ENCODE results near the gene ANGEL2.

Gene ANGEL2

DNA sequence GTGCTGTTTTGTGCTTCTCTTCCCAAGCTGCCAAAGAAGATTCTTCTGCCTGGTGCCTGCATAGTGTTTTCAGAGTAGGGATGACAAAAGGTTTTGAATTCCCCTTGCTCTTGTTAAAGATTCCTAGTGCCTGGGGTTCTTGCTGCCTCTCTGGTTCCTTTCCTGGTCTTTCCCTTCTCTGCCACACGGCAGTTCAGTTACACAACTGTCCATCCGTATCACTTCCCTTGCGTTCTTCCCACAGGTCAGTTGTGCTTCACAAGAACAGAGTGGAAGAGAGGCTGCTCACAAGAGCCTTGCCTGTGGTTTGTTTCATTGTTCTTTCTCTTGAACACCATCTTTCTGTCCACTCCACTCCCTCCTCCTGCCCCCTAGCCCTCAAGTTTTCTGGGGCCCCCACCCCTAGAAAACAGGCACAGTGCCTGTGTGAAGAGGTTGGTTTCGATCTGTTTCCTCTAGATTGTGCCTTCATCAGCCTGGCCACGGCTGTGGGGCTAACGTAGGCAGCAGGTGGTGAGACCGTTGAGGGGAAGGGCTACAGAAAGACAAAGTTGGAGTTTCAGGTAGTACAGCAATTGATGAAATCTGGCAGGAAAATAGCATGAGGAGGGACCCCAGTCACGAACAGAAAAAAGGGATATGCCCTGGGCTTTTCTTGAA, 59.6 kb downstream of the ANGEL2 start:
- H2AFZ ChIP-seq (ENCODE audit: low read length): no peak overlapping the region
- peaks cover 0 to 5% (median 0%) of the 10 kb centered on the region in 3 experiments for H3K27me3 ChIP-seq (ENCODE audit: control insufficient read depth in 3 of 3, insufficient read depth in 3 of 3, low read depth in 1 of 3, low read length in 3 of 3)
- no peaks in the 10 kb centered on the region for H3K79me1 ChIP-seq (ENCODE audit: low read depth, low read length)
- H3K4me2 ChIP-seq (ENCODE audit: insufficient read depth, low read length, poor library complexity, severe bottlenecking): no peak overlapping the region
- H4K91ac ChIP-seq (ENCODE audit: low read depth, low read length, poor library complexity): no peak overlapping the region
- no peak for DNase-seq (ENCODE audit: low spot score)
- no peak overlapping the region for H2BK15ac ChIP-seq (ENCODE audit: low read length)
- no peak overlapping the region for H3K9ac ChIP-seq (ENCODE audit: low read depth, low read length, poor library complexity)
- no peak overlapping the region for H3K4me3 ChIP-seq (ENCODE audit: low read length in 2 of 2)
- no peak overlapping the region for H2BK120ac ChIP-seq (ENCODE audit: low read depth, low read length)
- WGBS, 2 donors (ENCODE audit: extremely low coverage in 2 of 2, insufficient read length in 2 of 2, insufficient replicate concordance in 1 of 2): no CpG with 5 or more reads among the region's 8 CpGs
- peaks cover 0 to 4% of the 10 kb centered on the region in 2 donors for H3K4me1 ChIP-seq (ENCODE audit: control insufficient read depth in 2 of 2, insufficient read depth in 1 of 2, low read depth in 1 of 2, low read length in 2 of 2)
- no peak overlapping the region for H3K27ac ChIP-seq (replicated peaks; ENCODE audit: low read length)
- H4K8ac ChIP-seq (ENCODE audit: low read depth, low read length): no peak overlapping the region
- no peak overlapping the region for H3K14ac ChIP-seq (ENCODE audit: low read length)
- no peak overlapping the region for H3K4ac ChIP-seq (ENCODE audit: low read length)
- H3K36me3 ChIP-seq (replicated peaks in 1 of 2; ENCODE audit: control insufficient read depth in 2 of 2, insufficient read depth in 2 of 2, low read length in 2 of 2): peaks cover 4 to 5% of the 10 kb centered on the region in 2 donors
- no peak overlapping the region for H2BK12ac ChIP-seq (ENCODE audit: low read length)
- no peak overlapping the region for H2BK5ac ChIP-seq (ENCODE audit: low read length)
- H3K9me3 ChIP-seq (replicated peaks in 1 of 2; ENCODE audit: control insufficient read depth in 2 of 2, insufficient read depth in 1 of 2, low read depth in 1 of 2, low read length in 2 of 2): peaks cover 0 to 2% of the 10 kb centered on the region in 2 donors
- H3K23ac ChIP-seq (ENCODE audit: low read depth, low read length, poor library complexity): no peak overlapping the region
- H3K18ac ChIP-seq (ENCODE audit: low read length): no peak overlapping the region
- no peak overlapping the region for H2AK5ac ChIP-seq (ENCODE audit: low read depth, low read length)

GRCh38 chr1:212955098-212955497, 60.6 kb downstream of the ANGEL2 start:
- Histone ChIP-seq H2BK15ac (ENCODE audit: low read length) (no peak overlapping the region), H3K23ac (ENCODE audit: low read depth, low read length, poor library complexity) (no peak overlapping the region), H3K14ac (ENCODE audit: low read length) (no peak overlapping the region), H3K9me3 (replicated peaks in 1 of 2; ENCODE audit: control insufficient read depth in 2 of 2, insufficient read depth in 1 of 2, low read depth in 1 of 2, low read length in 2 of 2) (peaks cover 0 to 2% of the 10 kb centered on the region in 2 donors), H3K9ac (ENCODE audit: low read depth, low read length, poor library complexity) (no peak overlapping the region), H3K4me2 (ENCODE audit: insufficient read depth, low read length, poor library complexity, severe bottlenecking) (no peak overlapping the region), H3K27me3 (ENCODE audit: control insufficient read depth in 3 of 3, insufficient read depth in 3 of 3, low read depth in 1 of 3, low read length in 3 of 3) (peaks cover 0 to 9% (median 0%) of the 10 kb centered on the region in 3 experiments), H3K4me1 (ENCODE audit: control insufficient read depth in 2 of 2, insufficient read depth in 1 of 2, low read depth in 1 of 2, low read length in 2 of 2) (peaks cover 1 to 6% of the 10 kb centered on the region in 2 donors), H2BK12ac (ENCODE audit: low read length) (no peak overlapping the region), H2BK5ac (ENCODE audit: low read length) (no peak overlapping the region), H4K8ac (ENCODE audit: low read depth, low read length) (no peak overlapping the region), H3K36me3 (replicated peaks in 1 of 2; ENCODE audit: control insufficient read depth in 2 of 2, insufficient read depth in 2 of 2, low read length in 2 of 2) (peaks cover 4% of the 10 kb centered on the region in 2 donors), H2AK5ac (ENCODE audit: low read depth, low read length) (no peak overlapping the region), H2AFZ (ENCODE audit: low read length) (no peak overlapping the region), H3K4ac (ENCODE audit: low read length) (no peak overlapping the region), H2BK120ac (ENCODE audit: low read depth, low read length) (no peak overlapping the region), H4K91ac (ENCODE audit: low read depth, low read length, poor library complexity) (no peak overlapping the region), H3K79me1 (ENCODE audit: low read depth, low read length) (no peaks in the 10 kb centered on the region), H3K18ac (ENCODE audit: low read length) (no peak overlapping the region), H3K4me3 (ENCODE audit: low read length in 2 of 2) (no peak overlapping the region), H3K27ac (replicated peaks; ENCODE audit: low read length) (no peak overlapping the region)
- WGBS, 2 donors (ENCODE audit: extremely low coverage in 2 of 2, insufficient read length in 2 of 2, insufficient replicate concordance in 1 of 2): no CpG with 5 or more reads among the region's 3 CpGs
- no peak for DNase-seq (ENCODE audit: low spot score)

- Histone ChIP-seq H2AK5ac (ENCODE audit: low read depth, low read length) (no peak overlapping the region), H2AFZ (ENCODE audit: low read length) (no peak overlapping the region), H3K23ac (ENCODE audit: low read depth, low read length, poor library complexity) (no peak overlapping the region), H3K27ac (replicated peaks; ENCODE audit: low read length) (no peak overlapping the region), H2BK12ac (ENCODE audit: low read length) (no peak overlapping the region), H4K91ac (ENCODE audit: low read depth, low read length, poor library complexity) (no peak overlapping the region), H2BK120ac (ENCODE audit: low read depth, low read length) (no peak overlapping the region), H3K36me3 (replicated peaks in 1 of 2; ENCODE audit: control insufficient read depth in 2 of 2, insufficient read depth in 2 of 2, low read length in 2 of 2) (peaks cover 4% of the 10 kb centered on the region in 2 donors), H3K4me3 (ENCODE audit: low read length in 2 of 2) (no peak overlapping the region), H3K4me2 (ENCODE audit: insufficient read depth, low read length, poor library complexity, severe bottlenecking) (no peak overlapping the region), H3K27me3 (ENCODE audit: control insufficient read depth in 3 of 3, insufficient read depth in 3 of 3, low read depth in 1 of 3, low read length in 3 of 3) (peaks cover 0 to 10% (median 2%) of the 10 kb centered on the region in 3 experiments), H3K4me1 (ENCODE audit: control insufficient read depth in 2 of 2, insufficient read depth in 1 of 2, low read depth in 1 of 2, low read length in 2 of 2) (peaks cover 5 to 6% of the 10 kb centered on the region in 2 donors), H2BK15ac (ENCODE audit: low read length) (no peak overlapping the region), H3K79me1 (ENCODE audit: low read depth, low read length) (no peaks in the 10 kb centered on the region), H3K9ac (ENCODE audit: low read depth, low read length, poor library complexity) (no peak overlapping the region), H2BK5ac (ENCODE audit: low read length) (no peak overlapping the region), H3K9me3 (replicated peaks in 1 of 2; ENCODE audit: control insufficient read depth in 2 of 2, insufficient read depth in 1 of 2, low read depth in 1 of 2, low read length in 2 of 2) (peaks cover 0 to 2% of the 10 kb centered on the region in 2 donors), H3K18ac (ENCODE audit: low read length) (no peak overlapping the region), H3K14ac (ENCODE audit: low read length) (no peak overlapping the region), H4K8ac (ENCODE audit: low read depth, low read length) (no peak overlapping the region), H3K4ac (ENCODE audit: low read length) (no peak overlapping the region)
- no peak for DNase-seq (ENCODE audit: low spot score)
- WGBS, 2 donors (ENCODE audit: extremely low coverage in 2 of 2, insufficient read length in 2 of 2, insufficient replicate concordance in 1 of 2): no CpG with 5 or more reads among the region's 6 CpGs
Observed at GRCh38 chr1:212954514-212954913, 61.2 kb downstream of the ANGEL2 start.

DNA sequence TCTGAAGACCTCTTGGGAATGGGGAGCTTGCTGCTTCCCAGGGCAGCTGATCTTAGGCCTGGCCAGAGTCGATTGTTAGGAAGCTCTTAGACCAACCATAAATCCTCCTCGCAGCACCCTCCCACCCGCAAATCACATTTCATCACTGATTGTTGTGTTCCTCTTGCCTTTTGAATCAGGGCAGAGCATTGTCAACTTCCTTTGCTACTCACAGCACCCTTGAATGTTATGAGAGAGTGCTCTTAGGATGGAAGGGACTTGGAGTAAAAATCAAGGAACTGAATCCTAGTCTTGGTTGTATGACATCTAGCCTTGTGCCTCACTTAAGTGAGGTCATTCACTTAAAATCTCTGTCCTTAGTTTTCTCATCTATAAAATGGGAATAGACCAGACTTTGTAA, 62.3 kb downstream of the ANGEL2 start:
- no peak overlapping the region for H2BK5ac ChIP-seq (ENCODE audit: low read length)
- no peak overlapping the region for H2AFZ ChIP-seq (ENCODE audit: low read length)
- H3K4ac ChIP-seq (ENCODE audit: low read length): no peak overlapping the region
- H4K8ac ChIP-seq (ENCODE audit: low read depth, low read length): no peak overlapping the region
- H4K91ac ChIP-seq (ENCODE audit: low read depth, low read length, poor library complexity): no peak overlapping the region
- no peak overlapping the region for H3K23ac ChIP-seq (ENCODE audit: low read depth, low read length, poor library complexity)
- no peak overlapping the region for H2BK120ac ChIP-seq (ENCODE audit: low read depth, low read length)
- peaks cover 2% of the 10 kb centered on the region in 2 donors for H3K9me3 ChIP-seq (replicated peaks in 1 of 2; ENCODE audit: control insufficient read depth in 2 of 2, insufficient read depth in 1 of 2, low read depth in 1 of 2, low read length in 2 of 2)
- no peak overlapping the region for H3K14ac ChIP-seq (ENCODE audit: low read length)
- H3K79me1 ChIP-seq (ENCODE audit: low read depth, low read length): no peaks in the 10 kb centered on the region
- H3K36me3 ChIP-seq (replicated peaks in 1 of 2; ENCODE audit: control insufficient read depth in 2 of 2, insufficient read depth in 2 of 2, low read length in 2 of 2): no peaks in the 10 kb centered on the region
- peaks cover 0 to 14% (median 9%) of the 10 kb centered on the region in 3 experiments for H3K27me3 ChIP-seq (ENCODE audit: control insufficient read depth in 3 of 3, insufficient read depth in 3 of 3, low read depth in 1 of 3, low read length in 3 of 3)
- no peak overlapping the region for H3K18ac ChIP-seq (ENCODE audit: low read length)
- no peak overlapping the region for H3K9ac ChIP-seq (ENCODE audit: low read depth, low read length, poor library complexity)
- no CpG with 5 or more reads among the region's 3 CpGs for WGBS, 2 donors (ENCODE audit: extremely low coverage in 2 of 2, insufficient read length in 2 of 2, insufficient replicate concordance in 1 of 2)
- H2AK5ac ChIP-seq (ENCODE audit: low read depth, low read length): no peak overlapping the region
- DNase-seq (ENCODE audit: low spot score): no peak
- H2BK15ac ChIP-seq (ENCODE audit: low read length): no peak overlapping the region
- H3K27ac ChIP-seq (replicated peaks; ENCODE audit: low read length): no peak overlapping the region
- peaks cover 5 to 6% of the 10 kb centered on the region in 2 donors for H3K4me1 ChIP-seq (ENCODE audit: control insufficient read depth in 2 of 2, insufficient read depth in 1 of 2, low read depth in 1 of 2, low read length in 2 of 2)
- no peak overlapping the region for H2BK12ac ChIP-seq (ENCODE audit: low read length)
- H3K4me2 ChIP-seq (ENCODE audit: insufficient read depth, low read length, poor library complexity, severe bottlenecking): no peak overlapping the region
- H3K4me3 ChIP-seq (ENCODE audit: low read length in 2 of 2): no peak overlapping the region

Measured in neuronal stem cell (in vitro differentiated cells).